Measurements from ENCODE around the gene GSK3A.

GSK3A gene

DNA sequence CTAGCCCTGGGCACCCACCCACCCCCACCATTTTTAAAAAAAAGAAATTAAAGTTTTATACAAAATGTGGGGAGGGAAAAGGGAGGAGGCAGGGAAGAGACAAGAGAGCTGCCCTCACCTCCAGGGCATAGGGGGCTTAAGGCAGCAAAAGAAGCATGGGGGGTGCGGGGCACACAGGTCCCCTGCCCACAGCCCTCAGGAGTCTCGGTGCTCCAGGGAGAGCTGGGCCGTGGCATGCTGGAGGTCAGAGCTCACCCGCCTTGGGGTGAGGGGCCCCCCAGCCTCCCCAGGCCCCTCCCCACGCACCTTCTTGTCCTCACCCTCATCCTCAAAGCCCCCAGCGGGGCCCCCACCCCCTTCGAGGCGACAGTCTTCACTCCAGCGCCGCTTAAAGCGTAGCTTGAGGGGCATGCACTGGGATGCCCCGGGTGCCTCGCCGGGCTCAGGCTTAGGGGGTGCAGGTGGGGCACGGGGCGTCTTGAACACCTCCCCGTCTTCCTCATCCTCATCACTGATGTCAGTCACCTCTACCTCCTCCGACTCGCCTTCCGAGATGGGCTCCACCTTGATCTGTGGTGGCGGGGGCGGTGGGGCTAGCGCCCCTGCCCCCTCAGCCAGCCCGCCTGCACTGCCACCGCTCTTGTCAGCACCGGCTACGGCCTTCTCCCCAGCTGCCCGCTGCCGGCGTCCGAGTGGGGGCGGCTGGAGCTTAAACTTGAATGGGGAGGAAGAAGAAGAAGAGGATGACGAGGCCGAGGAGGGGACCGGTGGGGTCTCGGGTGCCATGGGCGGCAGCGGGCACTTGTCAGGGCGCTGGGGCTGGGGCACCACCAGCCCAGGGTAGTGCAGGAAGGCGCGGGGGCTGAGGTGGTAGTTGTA lies 6.1 kb upstream of the GSK3A start:
- Histone ChIP-seq H3K36me3 (ENCODE audit: insufficient read depth, low read length) (no peaks in the 10 kb centered on the region), H2AFZ (ENCODE audit: low read length) (no peak overlapping the region), H3K4me2 (ENCODE audit: low read depth, low read length, poor library complexity, severe bottlenecking) (no peak overlapping the region), H3K79me2 (ENCODE audit: insufficient read depth, low read length) (peaks cover 32% of the 10 kb centered on the region), H3F3A (ENCODE audit: low read depth) (no peaks in the 10 kb centered on the region), H3K27me3 (ENCODE audit: insufficient read depth, low read length, poor library complexity, severe bottlenecking) (no peaks in the 10 kb centered on the region), H4K20me1 (ENCODE audit: insufficient read depth, low read length, poor library complexity, severe bottlenecking) (no peaks in the 10 kb centered on the region), H3K9me3 (ENCODE audit: insufficient read depth, low read depth, low read length) (no peaks in the 10 kb centered on the region), H3K9me2 (replicated peaks; ENCODE audit: low read depth, low read length) (no peaks in the 10 kb centered on the region), H3K4me1 (ENCODE audit: insufficient read depth, low read length, poor library complexity, severe bottlenecking) (peaks cover 14% of the 10 kb centered on the region), H3K4me3 (ENCODE audit: low read length, poor library complexity, severe bottlenecking) (no peak overlapping the region), H3K9ac (ENCODE audit: low read depth, low read length, poor library complexity, severe bottlenecking) (no peak overlapping the region)
- no peak for TF ChIP-seq EZH2phosphoT487 (IDR thresholded peaks at IDR 0.05; ENCODE audit: borderline replicate concordance)
- TF ChIP-seq, protein P1, sequence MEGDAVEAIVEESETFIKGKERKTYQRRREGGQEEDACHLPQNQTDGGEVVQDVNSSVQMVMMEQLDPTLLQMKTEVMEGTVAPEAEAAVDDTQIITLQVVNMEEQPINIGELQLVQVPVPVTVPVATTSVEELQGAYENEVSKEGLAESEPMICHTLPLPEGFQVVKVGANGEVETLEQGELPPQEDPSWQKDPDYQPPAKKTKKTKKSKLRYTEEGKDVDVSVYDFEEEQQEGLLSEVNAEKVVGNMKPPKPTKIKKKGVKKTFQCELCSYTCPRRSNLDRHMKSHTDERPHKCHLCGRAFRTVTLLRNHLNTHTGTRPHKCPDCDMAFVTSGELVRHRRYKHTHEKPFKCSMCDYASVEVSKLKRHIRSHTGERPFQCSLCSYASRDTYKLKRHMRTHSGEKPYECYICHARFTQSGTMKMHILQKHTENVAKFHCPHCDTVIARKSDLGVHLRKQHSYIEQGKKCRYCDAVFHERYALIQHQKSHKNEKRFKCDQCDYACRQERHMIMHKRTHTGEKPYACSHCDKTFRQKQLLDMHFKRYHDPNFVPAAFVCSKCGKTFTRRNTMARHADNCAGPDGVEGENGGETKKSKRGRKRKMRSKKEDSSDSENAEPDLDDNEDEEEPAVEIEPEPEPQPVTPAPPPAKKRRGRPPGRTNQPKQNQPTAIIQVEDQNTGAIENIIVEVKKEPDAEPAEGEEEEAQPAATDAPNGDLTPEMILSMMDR (conservative IDR thresholded peaks at IDR 0.05; ENCODE audit: low read length): no peak

DNA sequence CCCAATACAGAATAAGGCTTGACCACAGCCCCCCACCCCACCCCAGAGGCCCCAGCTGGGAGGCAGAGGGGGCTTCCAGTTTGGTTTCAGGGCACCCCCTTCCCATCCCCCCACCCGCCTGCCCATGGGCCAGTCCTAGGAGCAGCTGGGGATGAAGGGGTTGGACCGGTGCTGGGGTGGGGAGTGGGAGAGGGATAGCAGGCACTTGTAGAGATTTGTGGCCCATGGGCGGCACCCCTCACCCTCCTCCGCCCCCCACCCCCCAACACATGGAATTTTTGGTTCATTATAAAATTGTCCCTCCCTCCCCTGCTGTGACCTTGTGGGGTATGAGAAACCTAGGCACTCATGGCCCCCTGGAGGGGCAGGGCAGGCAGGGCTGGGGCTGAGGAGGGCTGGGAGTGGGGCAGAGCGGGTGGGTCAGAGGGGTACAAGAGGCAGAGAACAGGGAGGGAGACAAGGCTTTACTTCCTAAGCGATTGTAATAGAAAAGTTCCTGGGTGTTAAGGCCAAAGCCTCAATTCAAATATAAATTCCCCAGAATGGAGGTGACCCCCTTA lies 5.3 kb upstream of the GSK3A start:
- H4K20me1 ChIP-seq (ENCODE audit: insufficient read depth, low read length, poor library complexity, severe bottlenecking): no peaks in the 10 kb centered on the region
- peaks cover 12% of the 10 kb centered on the region for H3K4me1 ChIP-seq (ENCODE audit: insufficient read depth, low read length, poor library complexity, severe bottlenecking)
- no peak overlapping the region for H3K4me2 ChIP-seq (ENCODE audit: low read depth, low read length, poor library complexity, severe bottlenecking)

DNA sequence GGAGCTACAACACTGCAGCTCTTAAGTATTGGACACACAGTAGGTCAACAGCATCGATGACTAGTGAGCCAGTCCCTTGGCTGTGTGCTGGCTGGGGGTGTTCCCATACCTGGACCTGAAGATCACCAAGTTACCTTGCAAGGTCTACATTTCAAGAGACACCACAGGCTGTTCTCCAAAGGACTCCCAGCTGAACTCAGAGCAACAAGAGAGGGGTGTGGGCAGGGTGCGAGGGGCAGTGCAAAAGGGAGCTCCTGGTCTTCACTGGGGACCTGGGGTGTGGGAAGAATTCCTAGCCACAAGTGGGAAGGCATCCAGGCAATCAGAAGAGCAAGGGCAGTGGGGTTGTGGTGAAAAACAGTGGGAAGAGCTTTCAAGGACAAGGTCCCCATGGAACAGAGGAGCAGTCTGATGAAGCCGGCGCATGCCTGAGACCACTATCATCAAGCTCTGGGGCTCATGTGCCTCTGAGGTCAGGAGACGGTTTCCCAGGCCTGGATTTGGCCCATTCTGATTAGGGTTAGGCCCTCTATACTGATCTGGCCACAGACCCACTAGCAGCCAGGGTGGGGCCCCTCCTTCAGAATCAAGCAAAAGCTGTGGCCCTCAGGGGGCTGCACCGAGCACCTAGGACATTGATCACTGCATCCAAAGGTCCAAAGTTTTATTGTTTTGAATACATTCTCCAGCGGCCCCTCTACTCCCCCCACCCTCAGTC lies 4.7 kb upstream of the GSK3A start:
- no peak overlapping the region for H2AFZ ChIP-seq (ENCODE audit: low read length)
- H3K4me1 ChIP-seq (ENCODE audit: insufficient read depth, low read length, poor library complexity, severe bottlenecking): peaks cover 7% of the 10 kb centered on the region
- H3K9ac ChIP-seq (ENCODE audit: low read depth, low read length, poor library complexity, severe bottlenecking): no peak overlapping the region
- H3K9me2 ChIP-seq (replicated peaks; ENCODE audit: low read depth, low read length): no peaks in the 10 kb centered on the region
- no peaks in the 10 kb centered on the region for H3K36me3 ChIP-seq (ENCODE audit: insufficient read depth, low read length)
- H3K27me3 ChIP-seq (ENCODE audit: insufficient read depth, low read length, poor library complexity, severe bottlenecking): no peaks in the 10 kb centered on the region
- no peak overlapping the region for H3K4me2 ChIP-seq (ENCODE audit: low read depth, low read length, poor library complexity, severe bottlenecking)
- H3K4me3 ChIP-seq (ENCODE audit: low read length, poor library complexity, severe bottlenecking): no peak overlapping the region
- TF ChIP-seq, protein P1 (conservative IDR thresholded peaks at IDR 0.05; ENCODE audit: low read length): no peak
- no peak for TF ChIP-seq EZH2phosphoT487 (IDR thresholded peaks at IDR 0.05; ENCODE audit: borderline replicate concordance)
- H3F3A ChIP-seq (ENCODE audit: low read depth): no peaks in the 10 kb centered on the region
- peaks cover 19% of the 10 kb centered on the region; the same call in 1 of the 2 replicates for H3K79me2 ChIP-seq (ENCODE audit: insufficient read depth, low read length)
- H4K20me1 ChIP-seq (ENCODE audit: insufficient read depth, low read length, poor library complexity, severe bottlenecking): no peaks in the 10 kb centered on the region
- H3K9me3 ChIP-seq (ENCODE audit: insufficient read depth, low read depth, low read length): no peaks in the 10 kb centered on the region

More for the DNA sequence above, 5.3 kb upstream of the GSK3A start:
- no peak for TF ChIP-seq EZH2phosphoT487 (IDR thresholded peaks at IDR 0.05; ENCODE audit: borderline replicate concordance)
- TF ChIP-seq, protein P1 (conservative IDR thresholded peaks at IDR 0.05; ENCODE audit: low read length): no peak
- no peaks in the 10 kb centered on the region for H3K27me3 ChIP-seq (ENCODE audit: insufficient read depth, low read length, poor library complexity, severe bottlenecking)
- no peaks in the 10 kb centered on the region for H3F3A ChIP-seq (ENCODE audit: low read depth)
- H3K79me2 ChIP-seq (ENCODE audit: insufficient read depth, low read length): peaks cover 24% of the 10 kb centered on the region
- no peaks in the 10 kb centered on the region for H3K36me3 ChIP-seq (ENCODE audit: insufficient read depth, low read length)
- H3K9me2 ChIP-seq (replicated peaks; ENCODE audit: low read depth, low read length): no peaks in the 10 kb centered on the region
- no peak overlapping the region for H2AFZ ChIP-seq (ENCODE audit: low read length)
- no peaks in the 10 kb centered on the region for H3K9me3 ChIP-seq (ENCODE audit: insufficient read depth, low read depth, low read length)
- no peak overlapping the region for H3K4me3 ChIP-seq (ENCODE audit: low read length, poor library complexity, severe bottlenecking)
- H3K9ac ChIP-seq (ENCODE audit: low read depth, low read length, poor library complexity, severe bottlenecking): no peak overlapping the region
